SK-N-SH (cell line): Measurements from ENCODE around the gene MLLT10. TPM values are rescaled to one million over a fixed set of nuclear protein-coding genes. Genes with fewer than 3 reads are reported as not detected.

Experiments
- CTCF ChIA-PET: fragments of 300-600, 350-600 bp; formaldehyde crosslinking; extraction: SDS; loops from one replicate; lab custom pipeline; 2021; lab: Yijun Ruan, JAX
- POLR2A ChIA-PET: fragments of 350-600 bp; sonication (Branson Sonifier 250); formaldehyde crosslinking; extraction: SDS; loops from one replicate; lab custom pipeline; 2020; ENCODE audit warnings: antibody characterized with exemption, inconsistent platforms; lab: Yijun Ruan, JAX
- DNase-seq: peaks from one replicate; pipeline ENCODE4 v3.0.0; 2012
- H2AFZ ChIP-seq: fragments of 200-600 bp; sonication (generic); 2 replicates; pipeline ENCODE4 v1.8.1; 2016; ENCODE audit warnings: antibody characterized with exemption, mild to moderate bottlenecking, low read depth
- H3F3A ChIP-seq: fragments of 200-600 bp; sonication (generic); replicated peaks from 2 replicates; pipeline ENCODE3; 2016; ENCODE audit warnings: antibody characterized with exemption, mild to moderate bottlenecking; ENCODE audit not compliant: insufficient read depth
- H3K27ac ChIP-seq, 2 experiments: fragments of 200-500 bp in 1 of 2; fragments of 200-600 bp in 1 of 2; sonication (Bioruptor generic) in 1 of 2; sonication (generic), shearing (Covaris generic) in 1 of 2; 2 replicates each; pipeline versions ENCODE4 v1.5.1 to v1.6.1; 2014 to 2016; ENCODE audit warnings: low read depth in 2 of 2, inconsistent platforms in 1 of 2, low read length in 1 of 2, mild to moderate bottlenecking in 1 of 2, mixed read lengths in 1 of 2
- H3K27me3 ChIP-seq: fragments of 200-600 bp; sonication (generic), shearing (Covaris generic); 2 replicates; pipeline ENCODE4 v1.6.1; 2016; ENCODE audit warnings: mixed run types; ENCODE audit not compliant: insufficient read depth
- H3K36me3 ChIP-seq, 2 experiments: fragments of 200-500 bp in 1 of 2; fragments of 200-600 bp in 1 of 2; sonication (Bioruptor generic) in 1 of 2; sonication (generic) in 1 of 2; replicated peaks in 1 of 2; 2 replicates each; pipeline versions ENCODE3 to v1.5.1; 2014 to 2016; ENCODE audit warnings: low read length in 1 of 2, mild to moderate bottlenecking in 1 of 2; ENCODE audit not compliant: insufficient read depth in 2 of 2, control insufficient read depth in 1 of 2
- H3K4me1 ChIP-seq, 2 experiments: fragments of 200-500 bp in 1 of 2; fragments of 200-600 bp in 1 of 2; sonication (Bioruptor generic) in 1 of 2; sonication (generic), shearing (Covaris generic) in 1 of 2; 2 replicates each; pipeline versions ENCODE4 v1.5.1 to v1.6.1; 2014 to 2016; ENCODE audit warnings: low read depth in 1 of 2, low read length in 1 of 2, mixed run types in 1 of 2; ENCODE audit not compliant: insufficient read depth in 2 of 2, control insufficient read depth in 1 of 2
- H3K4me2 ChIP-seq: fragments of 200-600 bp; sonication (generic), shearing (Covaris generic); 2 replicates; pipeline ENCODE4 v1.6.1; 2017; ENCODE audit warnings: mixed run types
- H3K4me3 ChIP-seq, 2 experiments: fragments of 200-500 bp in 1 of 2; fragments of 200-600 bp in 1 of 2; sonication (Bioruptor generic) in 1 of 2; sonication (generic), shearing (Covaris generic) in 1 of 2; 2 replicates each; pipeline versions ENCODE4 v1.5.1 to v1.8.1; 2014 to 2016; ENCODE audit warnings: low read depth in 2 of 2, inconsistent platforms in 1 of 2, low read length in 1 of 2, mild to moderate bottlenecking in 1 of 2, mixed read lengths in 1 of 2, moderate library complexity in 1 of 2
- H3K79me2 ChIP-seq: fragments of 200-600 bp; sonication (generic); 2 replicates; pipeline ENCODE4 v1.8.1; 2017; ENCODE audit warnings: mild to moderate bottlenecking; ENCODE audit not compliant: insufficient read depth
- H3K9ac ChIP-seq: fragments of 200-600 bp; sonication (generic); 2 replicates; pipeline ENCODE4 v1.6.1; 2017; ENCODE audit warnings: mixed run types
- H3K9me2 ChIP-seq: fragments of 200-600 bp; sonication (generic); 2 replicates; pipeline ENCODE4 v1.6.1; 2017; ENCODE audit warnings: mixed run types
- H3K9me3 ChIP-seq: fragments of 200-600 bp; sonication (generic); 2 replicates; pipeline ENCODE4 v1.6.1; 2017; ENCODE audit warnings: mixed run types, mild to moderate bottlenecking, moderate library complexity
- H4K20me1 ChIP-seq: fragments of 200-600 bp; sonication (generic); 2 replicates; pipeline ENCODE4 v1.6.1; 2017; ENCODE audit warnings: mild to moderate bottlenecking, mixed run types; ENCODE audit not compliant: insufficient read depth
- CHD2 ChIP-seq: fragments of 150-350 bp; IDR thresholded peaks from 2 replicates; pipeline ENCODE4 v1.6.1; 2018; ENCODE audit warnings: low read length; ENCODE audit not compliant: partially characterized antibody
- EP300 ChIP-seq, 2 experiments: IDR thresholded peaks; 2 replicates each; pipeline versions ENCODE4 v1.4.0 to v1.6.1; 2012; ENCODE audit warnings: borderline replicate concordance in 1 of 2, low read depth in 1 of 2, low read length in 1 of 2
- EZH2phosphoT487 ChIP-seq: fragments of 200-600 bp; sonication (generic); IDR thresholded peaks from 2 replicates; pipeline ENCODE4 v1.6.1; 2017; ENCODE audit warnings: low read depth, mixed run types, mild to moderate bottlenecking, antibody characterized with exemption, moderate library complexity, borderline replicate concordance
- FOSL2 ChIP-seq: IDR thresholded peaks from 2 replicates; pipeline ENCODE4 v1.4.0; 2012; ENCODE audit warnings: low read depth, mild to moderate bottlenecking, moderate library complexity, borderline replicate concordance
- FOXJ3 ChIP-seq: sonication (generic); formaldehyde crosslinking; IDR thresholded peaks from 2 replicates; pipeline ENCODE4 v1.5.1; 2020; ENCODE audit warnings: mild to moderate bottlenecking, missing genetic modification reagents
- FOXM1 ChIP-seq: IDR thresholded peaks from 2 replicates; pipeline ENCODE4 v1.4.0; 2012; ENCODE audit warnings: low read depth, mild to moderate bottlenecking
- GABPA ChIP-seq: IDR thresholded peaks from 2 replicates; pipeline ENCODE4 v1.4.0; 2012; ENCODE audit warnings: low read depth, mild to moderate bottlenecking
- JUND ChIP-seq: IDR thresholded peaks from 2 replicates; pipeline ENCODE4 v1.4.0; 2012
- MEF2A ChIP-seq: IDR thresholded peaks from 2 replicates; pipeline ENCODE4 v1.4.0; 2012; ENCODE audit warnings: low read depth, borderline replicate concordance
- MXI1 ChIP-seq: IDR thresholded peaks from 2 replicates; pipeline ENCODE4 v1.6.1; 2012; ENCODE audit warnings: mild to moderate bottlenecking, low read depth, low read length, improper control_type of control experiment
- PBX3 ChIP-seq: IDR thresholded peaks from 2 replicates; pipeline ENCODE4; 2012
- POLR2AphosphoS5 ChIP-seq: IDR thresholded peaks from 2 replicates; pipeline ENCODE4 v1.6.1; 2012; ENCODE audit warnings: low read depth, low read length
- RCOR1 ChIP-seq: fragments of 150-350 bp; IDR thresholded peaks from 2 replicates; pipeline ENCODE4 v1.6.1; 2017; ENCODE audit warnings: antibody characterized with exemption, low read length
- REST ChIP-seq: IDR thresholded peaks from 2 replicates; pipeline ENCODE4 v1.6.1; 2012; ENCODE audit warnings: mild to moderate bottlenecking, low read depth, low read length, moderate library complexity
- SMC3 ChIP-seq: IDR thresholded peaks from 2 replicates; pipeline ENCODE4 v1.6.1; 2012; ENCODE audit warnings: low read depth, low read length, improper control_type of control experiment
- TAF1 ChIP-seq: IDR thresholded peaks from 2 replicates; pipeline ENCODE4 v1.6.1; 2012; ENCODE audit warnings: low read depth, mild to moderate bottlenecking, low read length, moderate library complexity, borderline replicate concordance
- TCF12 ChIP-seq: IDR thresholded peaks from 2 replicates; pipeline ENCODE4 v1.4.0; 2012
- USF1 ChIP-seq: IDR thresholded peaks from 2 replicates; pipeline ENCODE4 v1.4.0; 2012; ENCODE audit warnings: low read depth, borderline replicate concordance
- USF2 ChIP-seq: fragments of 150-350 bp; IDR thresholded peaks from 2 replicates; pipeline ENCODE4 v1.6.1; 2017; ENCODE audit warnings: antibody characterized with exemption, low read length, low read depth, borderline replicate concordance
- WGBS: methylation state at CpG from one replicate; pipeline ENCODE4 v1.1.6; 2017; ENCODE audit warnings: low lambda C conversion rate; 5-methylcytosine and 5-hydroxymethylcytosine counted together
- polyA plus RNA-seq, 3 experiments: library from polyadenylated mRNA; depleted of rRNA; stranded (reverse); fragments of >200 nt; gene quantifications; 2 replicates each; pipeline ENCODE4 v1.2.3, GENCODE V29; 2012

Gene MLLT10
- polyA plus RNA-seq, 1 of the 3 experiments (the other 2 are of a cell fraction), result 26.0 TPM

GRCh38 chr10:21677551-21677950 lies 143.5 kb downstream of the MLLT10 start:
- CTCF ChIA-PET, result no interaction called here
- TF ChIP-seq EZH2phosphoT487 (no peak), FOXJ3 (CRISPR knock-in tag) (no peak), EP300 (IDR thresholded peaks at IDR 0.05; ENCODE audit: borderline replicate concordance in 1 of 2, low read depth in 1 of 2, low read length in 1 of 2) (no peak), JUND (no peak), FOXM1 (no peak), FOSL2 (no peak), TCF12 (no peak), USF1 (no peak), GABPA (no peak), TAF1 (no peak), POLR2AphosphoS5 (no peak), MEF2A (no peak), CHD2 (no peak), MXI1 (no peak), PBX3 (no peak), SMC3 (no peak), USF2 (no peak), RCOR1 (no peak), REST (no peak)
- TF ChIP-seq, all 33 proteins: peak for 0
- Histone ChIP-seq H3K27me3 (no peaks in the 10 kb centered on the region), H3K9me3 (no peaks in the 10 kb centered on the region), H2AFZ (no peak overlapping the region), H3K4me2 (no peak overlapping the region), H3K4me1 (no peaks in the 10 kb centered on the region), H3K36me3 (peaks cover 15 to 35% of the 10 kb centered on the region in 2 experiments), H3F3A (peaks cover 14% of the 10 kb centered on the region), H3K27ac (no peak overlapping the region), H3K79me2 (peaks cover 43% of the 10 kb centered on the region; the same call in 1 of the 2 replicates), H3K9ac (no peak overlapping the region), H3K4me3 (no peak overlapping the region), H4K20me1 (0 out of 2 replicates have a peak, but pooled peaks cover 6% of the 10 kb centered on the region), H3K9me2 (no peaks in the 10 kb centered on the region)
- no peak for DNase-seq
- POLR2A ChIA-PET, result no interaction called here
- WGBS, result 91% methylated on average over 3 of the region's 3 CpGs
